HepG2 (cell line): ENCODE results near the gene EEFSEC. TPM values are rescaled to one million over a fixed set of nuclear protein-coding genes. Genes with fewer than 3 reads are reported as not detected.

ENCODE experiments used
- ATAC-seq: fragments of 200-7000 bp; cut with Tn5 transposase; 3 replicates; pipeline ENCODE4 v1.9.1; 2020; ENCODE audit warnings: mild to moderate bottlenecking, moderate library complexity
- BruUV-seq: library from RNA; stranded (reverse); fragments of 400-500 nt; replicated peaks from 2 replicates; lab custom pipeline; 2021; lab: Mats Ljungman, UMichigan
- CTCF ChIA-PET: fragments of 300-600 bp; formaldehyde crosslinking; extraction: SDS; loops from one replicate; lab custom pipeline; 2021; ENCODE audit warnings: low total read pairs, inconsistent platforms, low intra/inter-chr PET ratio; lab: Yijun Ruan, JAX
- POLR2A ChIA-PET: fragments of 350-600 bp; sonication (Branson Sonifier 250); formaldehyde crosslinking; loops from one replicate; lab custom pipeline; 2020; ENCODE audit warnings: antibody characterized with exemption, inconsistent platforms; lab: Yijun Ruan, JAX
- DNase-seq: peaks from one replicate; pipeline ENCODE4 v3.0.0-alpha.2; 2015; ENCODE audit warnings: low spot score
- FAIRE-seq: peaks from 3 replicates; lab custom pipeline; 2011; peaks lifted over from hg19 to GRCh38; lab: Jason Lieb, UNC
- H2AFZ ChIP-seq: one replicate; pipeline ENCODE4 v1.6.1; 2011; ENCODE audit warnings: low read length, inconsistent platforms
- H3K27ac ChIP-seq: fragments of 300-600 bp; 3 replicates; pipeline ENCODE4 v1.8.0; 2011; ENCODE audit warnings: mixed run types, mild to moderate bottlenecking, mixed read lengths, low read length, inconsistent platforms; ENCODE audit not compliant: insufficient read depth; ENCODE audit errors: extremely low read length
- H3K27me3 ChIP-seq, 2 experiments: fragments of 200-600 bp in 1 of 2; 2 replicates in 1 of 2; 3 replicates in 1 of 2; pipeline versions ENCODE4 v1.6.0 to v1.8.0; 2011; ENCODE audit warnings: low read length in 2 of 2, mild to moderate bottlenecking in 2 of 2, moderate library complexity in 2 of 2, inconsistent platforms in 1 of 2; ENCODE audit not compliant: insufficient read depth in 2 of 2, control insufficient read depth in 1 of 2
- H3K36me3 ChIP-seq, 2 experiments: fragments of 200-600 bp in 1 of 2; replicated peaks in 1 of 2; 2 replicates in 1 of 2; 3 replicates in 1 of 2; pipeline versions ENCODE4 v1.5.1 to v1.8.0; 2011; ENCODE audit warnings: low read length in 2 of 2, inconsistent platforms in 1 of 2; ENCODE audit not compliant: insufficient read depth in 2 of 2, control insufficient read depth in 1 of 2
- H3K4me1 ChIP-seq: 2 replicates; pipeline ENCODE4 v1.5.1; 2012; ENCODE audit warnings: low read length, inconsistent platforms; ENCODE audit not compliant: insufficient read depth
- H3K4me2 ChIP-seq: 2 replicates; pipeline ENCODE4 v1.6.0; 2011; ENCODE audit warnings: low read depth, low read length, inconsistent platforms
- H3K4me3 ChIP-seq, 3 experiments: fragments of 200-600 bp in 1 of 3; sonication (generic), shearing (Covaris generic) in 1 of 3; replicated peaks in 1 of 3; 2 replicates each; pipeline ENCODE4 v1.5.1; 2011 to 2016; ENCODE audit warnings: low read length in 3 of 3, inconsistent platforms in 2 of 3, low read depth in 2 of 3, mild to moderate bottlenecking in 2 of 3, control low read depth in 1 of 3, mixed read lengths in 1 of 3; ENCODE audit not compliant: insufficient read depth in 1 of 3
- H3K79me2 ChIP-seq: one replicate; pipeline ENCODE4 v1.6.1; 2011; ENCODE audit warnings: low read length, inconsistent platforms; ENCODE audit not compliant: insufficient read depth
- H3K9ac ChIP-seq: 2 replicates; pipeline ENCODE4 v1.6.0; 2011; ENCODE audit warnings: mild to moderate bottlenecking, low read depth, low read length, inconsistent platforms; ENCODE audit not compliant: insufficient read depth
- H3K9me3 ChIP-seq: 2 replicates; pipeline ENCODE4 v1.5.1; 2012; ENCODE audit warnings: mild to moderate bottlenecking, low read length
- H4K20me1 ChIP-seq: 2 replicates; pipeline ENCODE4 v1.6.0; 2011; ENCODE audit warnings: inconsistent platforms, mild to moderate bottlenecking, low read length, moderate library complexity; ENCODE audit not compliant: insufficient read depth
- BCLAF1 ChIP-seq: fragments of 450-650 bp; IDR thresholded peaks from 2 replicates; pipeline ENCODE4 v1.6.1; 2017; ENCODE audit warnings: mild to moderate bottlenecking
- DPF2 ChIP-seq: sonication (generic); formaldehyde crosslinking; IDR thresholded peaks from 2 replicates; pipeline ENCODE4 v1.4.0; 2020; ENCODE audit warnings: mild to moderate bottlenecking, low read depth, missing genetic modification reagents, borderline replicate concordance
- GPBP1L1 ChIP-seq: sonication (generic); formaldehyde crosslinking; IDR thresholded peaks from 2 replicates; pipeline ENCODE4 v1.5.0; 2020; ENCODE audit warnings: mild to moderate bottlenecking, missing genetic modification reagents
- KAT7 ChIP-seq: IDR thresholded peaks from 2 replicates; pipeline ENCODE4 v1.6.1; 2018; ENCODE audit warnings: borderline replicate concordance, missing compliant biosample characterization
- MAX ChIP-seq: IDR thresholded peaks from 2 replicates; pipeline ENCODE4 v1.6.1; 2012; ENCODE audit warnings: inconsistent platforms
- STAG1 ChIP-seq: sonication (generic); formaldehyde crosslinking; IDR thresholded peaks from 2 replicates; pipeline ENCODE4 v1.4.0; 2020; ENCODE audit warnings: missing genetic modification reagents
- TCF12 ChIP-seq, 2 experiments: fragments of 450-650 bp in 1 of 2; sonication (generic) in 1 of 2; formaldehyde crosslinking in 1 of 2; IDR thresholded peaks; 2 replicates each; pipeline versions ENCODE4 v1.6.1 to v1.8.0; 2017 to 2022; ENCODE audit warnings: antibody characterized with exemption in 1 of 2, mild to moderate bottlenecking in 1 of 2, missing genetic modification reagents in 1 of 2, moderate library complexity in 1 of 2
- ZMAT3 ChIP-seq: sonication (generic); formaldehyde crosslinking; conservative IDR thresholded peaks from 2 replicates; pipeline ENCODE4 v1.7.0; 2021; ENCODE audit warnings: missing genetic modification reagents
- ZNF414 ChIP-seq: sonication (generic); formaldehyde crosslinking; IDR thresholded peaks from 2 replicates; pipeline ENCODE4 v1.5.0; 2020; ENCODE audit warnings: missing genetic modification reagents
- ZNF570 ChIP-seq: sonication (generic); formaldehyde crosslinking; IDR thresholded peaks from 2 replicates; pipeline ENCODE4 v1.4.0; 2020; ENCODE audit warnings: mild to moderate bottlenecking, missing genetic modification reagents, borderline replicate concordance
- ZNF678 ChIP-seq: sonication (generic); formaldehyde crosslinking; IDR thresholded peaks from 2 replicates; pipeline ENCODE4 v1.4.0; 2020; ENCODE audit warnings: mild to moderate bottlenecking, missing genetic modification reagents
- WGBS: methylation state at CpG from one replicate; pipeline ENCODE4 v1.1.6; 2017; ENCODE audit warnings: low lambda C conversion rate; 5-methylcytosine and 5-hydroxymethylcytosine counted together
- in situ Hi-C: cut with HindIII; loops from 2 replicates; pipeline ENCODE4 v1.10.0; 2017; ENCODE audit warnings: low pct_unique_long_range_greater_than_20kb; ENCODE audit not compliant: extremely low pct_ligation_motif_present
- intact Hi-C: fragments of 100-400 bp; cut with micrococcal nuclease; formaldehyde crosslinking; loops from one replicate; pipeline ENCODE4 v1.10.0; 2022; ENCODE audit not compliant: unreplicated experiment
- polyA plus RNA-seq, 8 experiments: library from polyadenylated mRNA; depleted of rRNA in 3 of 8; stranded (reverse) in 7 of 8; unstranded in 1 of 8; fragments of >200 nt; fragmentation: Illumina TruSeq in 4 of 8; extraction: Trizol in 4 of 8; gene quantifications; 2 replicates each; pipeline versions ENCODE4 v1.2.1 to v1.2.3, GENCODE V29; 2011 to 2016; ENCODE audit warnings: low read depth in 4 of 8, missing spikeins in 1 of 8, mixed read lengths in 1 of 8; ENCODE audit not compliant: insufficient read depth in 1 of 8
- total RNA-seq, 5 experiments: library from RNA; depleted of rRNA; stranded (reverse); fragments of >200 nt; fragmentation: Illumina TruSeq; extraction: Trizol; gene quantifications; 2 replicates each; pipeline ENCODE4 v1.2.3, GENCODE V29; 2016; ENCODE audit warnings: low read depth in 1 of 5

The EEFSEC gene
- total and polyA plus RNA-seq, 2 of the 13 experiments (the other 11 are each of a cell fraction or from before 2014, with no cell fraction given), result 6.4 to 24.2 TPM

- Histone ChIP-seq H3K4me1 (peaks cover 20% of the 10 kb centered on the region), H3K9ac (no peak overlapping the region), H3K4me2 (no peak overlapping the region), H3K9me3 (no peaks in the 10 kb centered on the region), H3K79me2 (no peaks in the 10 kb centered on the region), H2AFZ (no peak overlapping the region), H3K27ac (no peak overlapping the region), H4K20me1 (peaks cover 5% of the 10 kb centered on the region; the same call in 1 of the 2 replicates)
- intact Hi-C loops, result no loop called here
- POLR2A ChIA-PET, result no interaction called here
- no peak for ATAC-seq
- 97% methylated on average over 11 of the region's 11 CpGs for WGBS
- no TSS peak for BruUV-seq
- no peak for FAIRE-seq
- no peak for TF ChIP-seq BCLAF1
- TF ChIP-seq MAX, result no peak
- TF ChIP-seq GPBP1L1, result no peak
- no peak for TF ChIP-seq TCF12 (IDR thresholded peaks at IDR 0.05)
- TF ChIP-seq TCF12 (CRISPR knock-in tag; IDR thresholded peaks at IDR 0.05), result no peak
- no peak for TF ChIP-seq STAG1 (CRISPR knock-in tag)
- no peak for TF ChIP-seq ZNF570
- no peak for TF ChIP-seq KAT7 (CRISPR knock-in tag)
- TF ChIP-seq DPF2 (CRISPR knock-in tag), result no peak
- no peak for TF ChIP-seq ZNF678 (CRISPR knock-in tag)
- TF ChIP-seq ZNF414 (CRISPR knock-in tag), result no peak
- no peak for TF ChIP-seq ZMAT3
- TF ChIP-seq, all 625 proteins: peak for 0
- H3K27me3 ChIP-seq, result no peaks in the 10 kb centered on the region
- CTCF ChIA-PET, result no interaction called here
- in situ Hi-C loops, result no loop called here
- no peak overlapping the region for H3K4me3 ChIP-seq
- peaks cover 6 to 20% of the 10 kb centered on the region in 2 experiments; a peak in 4 of 5 replicates for H3K36me3 ChIP-seq
- DNase-seq, result no peak
Observed at GRCh38 chr3:128318275-128318941, 165.1 kb downstream of the EEFSEC start.
